A549 (cell line): ENCODE results near the gene MITD1.

Source experiments
- BHLHE40 ChIP-seq: IDR thresholded peaks from 2 replicates; pipeline ENCODE4 v1.6.1; 2012; ENCODE audit warnings: low read depth, low read length, inconsistent platforms
- CHD2 ChIP-seq: fragments of 150-350 bp; IDR thresholded peaks from 2 replicates; pipeline ENCODE4 v1.6.1; 2014; ENCODE audit warnings: low read length; ENCODE audit not compliant: partially characterized antibody
- EP300 ChIP-seq, 2 experiments: fragments of >200 bp; sonication (Bioruptor Twin); formaldehyde crosslinking; IDR thresholded peaks; 2 replicates in 1 of 2; 3 replicates in 1 of 2; pipeline ENCODE4 v1.6.1; 2016 to 2017
- GATA3 ChIP-seq: IDR thresholded peaks from 2 replicates; pipeline ENCODE4 v1.6.1; 2012; ENCODE audit warnings: borderline replicate concordance
- ZC3H11A ChIP-seq: fragments of 450-650 bp; IDR thresholded peaks from 2 replicates; pipeline ENCODE4 v1.6.1; 2014; ENCODE audit warnings: antibody characterized with exemption, mild to moderate bottlenecking
- TF ChIP-seq, protein P1 (sequence below): fragments of >200 bp; sonication (Bioruptor Twin); formaldehyde crosslinking; IDR thresholded peaks from 3 replicates; pipeline ENCODE4 v1.5.1; 2016

- TF ChIP-seq GATA3 (no peak), ZC3H11A (no peak), CHD2 (no peak), BHLHE40 (no peak), EP300 (IDR thresholded peaks at IDR 0.05) (no peak)
- TF ChIP-seq, protein P1, sequence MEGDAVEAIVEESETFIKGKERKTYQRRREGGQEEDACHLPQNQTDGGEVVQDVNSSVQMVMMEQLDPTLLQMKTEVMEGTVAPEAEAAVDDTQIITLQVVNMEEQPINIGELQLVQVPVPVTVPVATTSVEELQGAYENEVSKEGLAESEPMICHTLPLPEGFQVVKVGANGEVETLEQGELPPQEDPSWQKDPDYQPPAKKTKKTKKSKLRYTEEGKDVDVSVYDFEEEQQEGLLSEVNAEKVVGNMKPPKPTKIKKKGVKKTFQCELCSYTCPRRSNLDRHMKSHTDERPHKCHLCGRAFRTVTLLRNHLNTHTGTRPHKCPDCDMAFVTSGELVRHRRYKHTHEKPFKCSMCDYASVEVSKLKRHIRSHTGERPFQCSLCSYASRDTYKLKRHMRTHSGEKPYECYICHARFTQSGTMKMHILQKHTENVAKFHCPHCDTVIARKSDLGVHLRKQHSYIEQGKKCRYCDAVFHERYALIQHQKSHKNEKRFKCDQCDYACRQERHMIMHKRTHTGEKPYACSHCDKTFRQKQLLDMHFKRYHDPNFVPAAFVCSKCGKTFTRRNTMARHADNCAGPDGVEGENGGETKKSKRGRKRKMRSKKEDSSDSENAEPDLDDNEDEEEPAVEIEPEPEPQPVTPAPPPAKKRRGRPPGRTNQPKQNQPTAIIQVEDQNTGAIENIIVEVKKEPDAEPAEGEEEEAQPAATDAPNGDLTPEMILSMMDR: no peak
Observed at GRCh38 chr2:99150706-99151105, 30.2 kb downstream of the MITD1 start.
